ENCODE data around the gene CIT.

CIT gene

DNA sequence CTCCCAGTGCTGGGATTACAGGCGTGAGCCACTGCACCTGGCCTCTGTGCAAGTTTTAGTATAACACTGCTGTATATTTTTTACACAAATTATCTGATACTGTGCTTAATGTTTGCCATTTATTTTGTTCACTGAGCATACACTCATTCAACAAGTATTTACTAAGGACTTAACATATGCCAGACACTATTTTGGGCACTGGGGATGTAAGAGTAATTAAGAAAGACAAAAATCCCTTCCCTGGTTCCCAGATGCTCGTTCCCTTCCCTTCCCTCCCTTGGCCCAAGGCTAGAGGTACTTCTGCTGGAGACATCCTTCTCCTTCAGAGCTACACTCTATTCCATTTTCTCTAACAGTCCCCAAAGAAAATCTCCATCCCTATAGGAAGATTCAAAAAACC lies 12.5 kb downstream of the CIT start:
- in situ Hi-C loops (cut with MboI; ENCODE audit: low sequenced_read_pairs) = no loop called here

DNA sequence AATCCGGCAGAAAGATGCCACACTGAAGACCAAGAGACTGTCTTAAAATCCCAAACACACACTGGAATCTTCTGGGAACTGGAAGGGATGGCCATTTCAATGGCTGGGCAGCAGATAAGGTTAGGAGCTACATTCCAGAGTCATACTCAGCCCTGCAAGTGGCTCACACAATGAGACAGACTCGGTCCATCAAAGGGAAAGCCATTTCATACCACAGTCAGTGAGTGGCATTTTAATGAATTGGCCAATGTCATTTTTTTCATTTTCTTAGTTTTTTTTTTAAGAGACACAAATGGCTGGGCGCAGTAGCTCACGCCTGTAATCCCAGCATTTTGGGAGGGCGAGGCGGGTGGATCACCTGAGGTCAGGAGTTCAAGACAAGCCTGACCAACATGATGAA lies 17.9 kb downstream of the CIT start:
- in situ Hi-C loops (cut with MboI; ENCODE audit: low sequenced_read_pairs) = no loop called here

DNA sequence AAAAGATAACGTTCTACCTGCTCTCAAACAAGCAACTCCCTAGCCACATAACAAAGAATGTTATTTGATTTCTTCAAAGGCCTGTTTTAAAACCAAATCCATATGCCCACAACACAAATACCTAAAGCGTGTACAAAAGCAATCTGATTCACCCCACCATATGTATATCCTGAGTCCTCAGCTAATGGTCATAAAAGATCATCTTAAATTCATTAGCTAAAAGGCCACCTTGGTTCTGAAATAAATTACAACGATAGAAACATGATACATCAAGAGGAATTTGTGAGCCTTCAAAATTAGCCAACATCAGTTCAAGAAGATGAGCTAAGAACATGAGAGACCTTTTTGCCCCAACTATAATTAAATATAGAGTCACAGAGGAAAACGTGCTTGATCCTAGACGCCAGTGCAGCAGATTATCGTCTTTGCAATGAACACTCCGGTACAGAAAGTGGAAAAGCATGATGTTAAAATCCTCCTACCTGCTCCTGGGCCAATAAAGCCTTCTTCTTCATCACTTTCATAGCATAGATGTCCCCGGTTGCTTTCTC lies 20.0 kb downstream of the CIT start:
- in situ Hi-C loops (cut with MboI; ENCODE audit: low sequenced_read_pairs) = no loop called here

DNA sequence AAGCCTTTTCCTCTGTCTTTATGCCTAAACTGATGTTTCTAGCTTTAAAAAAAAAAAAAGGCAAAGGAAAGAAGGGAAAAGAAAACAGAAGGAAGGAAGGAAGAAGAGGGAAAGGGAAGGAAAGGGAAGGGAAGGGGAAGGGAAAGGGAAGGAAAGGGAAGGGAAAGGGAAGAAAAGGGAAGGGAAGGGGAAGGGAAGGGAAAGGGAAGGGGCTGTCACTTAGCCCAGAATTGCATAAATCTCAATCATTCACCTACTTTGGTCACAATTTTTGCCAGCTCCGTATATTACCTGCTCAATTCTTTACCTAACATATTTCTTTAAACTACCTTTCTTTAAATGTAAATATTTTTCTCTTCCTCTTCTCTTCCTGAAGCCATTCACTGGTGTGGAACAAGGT lies 26.8 kb downstream of the CIT start:
- in situ Hi-C loops (cut with MboI; ENCODE audit: low sequenced_read_pairs) = no loop called here

DNA sequence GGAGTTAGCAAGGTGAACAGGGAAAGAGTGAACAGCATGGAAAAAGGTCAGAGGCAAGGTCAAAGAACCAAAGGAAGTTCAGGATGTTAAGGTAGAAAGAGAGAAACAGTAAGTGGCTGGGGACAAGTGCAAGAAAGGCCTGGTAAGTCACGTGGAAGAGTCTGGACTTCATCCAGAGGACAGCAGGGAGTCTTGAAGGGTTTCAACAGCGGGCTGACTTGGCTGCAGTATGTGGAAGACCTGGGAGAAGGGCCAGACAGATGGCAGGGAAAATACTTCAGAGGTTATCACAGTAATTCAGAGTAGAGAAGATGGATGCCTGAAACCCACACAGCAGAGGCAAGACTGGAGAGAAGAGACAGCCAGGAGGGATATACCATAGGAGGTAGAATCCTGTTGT lies 34.0 kb downstream of the CIT start:
- in situ Hi-C loops (cut with MboI; ENCODE audit: low sequenced_read_pairs) = no loop called here

DNA sequence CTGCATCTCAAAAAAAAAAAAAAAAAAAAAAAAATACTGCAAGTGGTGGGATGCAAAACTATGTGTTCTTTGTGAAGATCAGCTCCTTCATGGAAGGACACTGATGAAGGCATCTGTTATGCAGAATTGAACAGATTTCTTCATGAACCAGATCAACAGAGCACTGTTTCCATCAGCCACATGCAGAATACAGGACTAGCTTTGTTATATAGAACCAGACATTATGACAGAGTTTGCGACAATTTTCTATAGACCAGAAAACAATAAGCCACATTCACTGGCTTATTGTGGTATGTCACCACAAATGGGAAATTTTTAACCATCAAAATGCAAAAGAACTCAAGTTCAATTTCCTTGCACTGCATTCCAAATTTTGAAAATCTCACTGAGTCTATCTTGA lies 34.7 kb downstream of the CIT start:
- in situ Hi-C loops (cut with MboI; ENCODE audit: low sequenced_read_pairs) = no loop called here

DNA sequence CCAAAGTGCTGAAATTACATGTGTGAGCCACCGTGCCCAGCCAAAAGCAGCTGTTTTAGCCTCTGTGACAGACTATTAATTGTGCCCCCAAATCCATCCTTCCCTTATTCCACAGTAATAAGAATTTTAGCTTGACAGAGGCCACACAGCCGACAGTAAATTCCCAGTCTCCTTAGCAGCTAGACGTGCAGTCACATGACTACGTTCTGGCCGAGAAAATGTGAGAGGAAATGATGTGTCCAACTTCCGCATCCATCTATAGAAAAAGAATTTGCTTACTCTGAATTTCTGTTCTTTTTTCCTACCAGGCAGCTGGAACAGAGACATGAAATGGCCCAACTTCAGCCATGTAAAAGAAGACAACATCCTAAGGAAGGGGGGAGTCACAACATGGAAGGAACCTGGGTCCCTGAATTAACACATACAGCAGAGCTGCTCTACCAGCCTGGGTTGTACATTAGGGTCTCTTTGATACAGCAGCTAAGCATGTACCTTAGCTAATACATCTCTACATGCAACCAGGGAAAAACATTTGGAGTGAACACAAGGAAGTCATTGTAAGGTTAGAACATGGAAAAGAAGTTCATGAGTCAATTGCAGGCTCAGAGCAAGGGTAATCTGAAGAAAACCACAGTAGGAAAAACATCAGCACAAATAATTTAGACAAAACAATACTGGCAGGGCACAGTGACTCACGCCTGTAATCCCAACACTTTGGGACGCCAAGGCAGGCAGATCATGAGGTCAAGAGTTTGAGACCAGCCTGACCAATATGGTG lies 35.5 kb downstream of the CIT start:
- in situ Hi-C loops (cut with MboI; ENCODE audit: low sequenced_read_pairs) = no loop called here

DNA sequence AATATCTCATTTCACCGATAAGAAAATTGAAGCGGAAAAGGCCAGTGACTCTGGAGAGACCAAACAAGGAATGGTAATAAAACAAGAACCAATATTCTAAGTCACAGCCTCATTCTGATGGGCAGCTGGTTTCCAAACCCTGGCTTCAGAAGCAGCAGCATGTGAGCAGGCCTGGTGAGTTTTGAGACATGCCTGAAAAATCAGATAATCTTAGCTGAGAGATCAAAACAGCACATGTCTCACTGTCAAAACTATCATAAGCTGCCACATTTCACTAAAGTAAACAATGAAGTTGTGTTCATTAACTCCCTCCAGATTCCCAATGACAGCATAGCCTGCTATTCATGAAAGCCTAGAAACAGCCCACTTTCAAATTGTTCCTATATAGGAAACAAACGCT lies 36.5 kb downstream of the CIT start:
- in situ Hi-C loops (cut with MboI; ENCODE audit: low sequenced_read_pairs) = no loop called here

DNA sequence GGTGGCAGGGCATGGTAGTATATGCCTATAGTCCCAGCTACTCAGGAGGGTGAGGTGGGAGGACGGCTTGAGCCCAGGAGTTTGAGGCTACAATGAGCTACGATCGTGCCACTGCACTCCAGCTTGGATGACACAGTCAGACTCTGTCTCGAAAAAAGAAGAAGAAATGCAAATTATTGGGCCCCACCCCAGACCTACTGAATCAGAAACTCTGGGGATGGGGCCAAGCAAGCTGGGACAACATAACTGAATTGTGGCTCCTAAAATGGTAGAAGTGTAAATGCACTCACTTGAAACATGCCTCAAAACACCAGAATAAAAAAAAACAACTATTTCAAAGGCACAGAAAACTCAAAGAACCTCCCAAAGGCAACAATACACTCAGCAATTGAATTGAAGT lies 37.0 kb downstream of the CIT start:
- in situ Hi-C loops (cut with MboI; ENCODE audit: low sequenced_read_pairs) = no loop called here

DNA sequence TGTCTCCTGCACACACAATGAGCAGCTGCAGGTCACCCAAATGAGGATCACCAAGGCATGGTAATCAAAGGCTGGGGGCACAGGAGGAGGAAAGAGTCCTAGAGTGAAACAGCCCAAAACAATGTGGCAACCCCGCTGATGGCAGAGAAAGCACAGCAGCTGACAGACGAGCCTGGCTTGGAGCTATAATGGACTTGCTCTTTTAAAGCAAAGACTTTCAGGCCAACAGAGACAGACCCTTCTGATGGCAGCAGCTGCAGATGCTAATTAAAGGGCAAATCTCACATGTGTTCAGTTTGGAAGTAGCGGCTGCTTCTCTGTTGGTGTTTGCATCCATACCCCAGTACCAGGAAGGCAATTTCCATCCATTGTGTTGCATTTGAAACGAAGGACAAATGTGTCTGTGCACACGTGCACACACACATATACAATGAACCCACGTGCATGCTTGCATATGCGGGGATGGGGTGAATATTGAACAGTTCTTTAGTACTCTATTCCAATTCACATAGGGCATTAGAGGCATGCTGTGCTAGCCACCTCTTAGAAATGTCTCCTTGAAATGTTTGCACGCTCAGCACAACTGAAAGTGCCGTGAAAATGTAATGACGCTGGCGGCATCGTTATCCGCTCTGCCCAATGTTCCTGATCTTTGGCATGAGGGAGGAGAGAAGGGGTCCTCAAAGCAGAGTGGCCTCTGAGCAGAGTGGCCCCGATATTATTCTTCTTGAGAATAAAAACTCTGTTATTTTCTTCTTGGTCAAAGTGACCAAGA lies 38.1 kb downstream of the CIT start:
- in situ Hi-C loops (cut with MboI; ENCODE audit: low sequenced_read_pairs) = no loop called here

DNA sequence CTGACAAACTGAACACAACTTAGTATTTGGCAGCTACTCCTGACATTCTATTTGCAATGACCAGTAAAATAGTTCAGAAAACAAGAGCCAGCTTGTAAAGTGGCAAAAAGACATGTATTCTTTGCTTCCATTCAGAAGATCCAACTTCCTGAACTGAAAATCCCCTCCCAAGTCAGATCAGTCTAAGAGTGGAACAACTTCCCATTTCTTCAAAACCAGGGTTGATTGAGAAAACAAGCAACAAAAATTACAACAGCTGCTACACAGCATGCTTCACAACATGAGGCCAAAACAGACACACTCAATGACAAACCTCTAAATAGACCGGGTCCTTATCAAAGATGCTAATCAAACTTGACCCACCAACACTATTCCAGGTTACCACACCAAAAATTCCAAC lies 40.3 kb downstream of the CIT start:
- in situ Hi-C loops (cut with MboI; ENCODE audit: low sequenced_read_pairs) = no loop called here

DNA sequence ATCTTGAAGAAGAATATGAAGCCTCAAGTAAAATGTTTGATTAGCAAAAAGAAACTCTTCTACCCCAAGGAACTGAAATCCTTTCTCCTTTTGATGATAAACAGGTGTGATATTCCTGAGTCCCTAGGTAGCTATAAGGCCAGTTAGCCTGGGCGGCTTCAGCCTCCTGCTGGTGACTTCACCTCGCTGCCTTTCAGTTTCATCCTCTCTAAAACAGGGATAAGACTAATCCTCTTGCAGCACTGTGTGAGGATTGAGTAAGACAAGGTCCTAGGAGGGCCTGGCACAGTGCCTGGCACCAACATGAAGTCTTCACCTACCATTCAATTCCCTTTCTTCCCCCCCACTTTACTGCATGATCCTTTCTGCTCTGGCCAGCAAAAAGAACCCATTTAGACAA lies 42.1 kb downstream of the CIT start:
- in situ Hi-C loops (cut with MboI; ENCODE audit: low sequenced_read_pairs) = no loop called here

DNA sequence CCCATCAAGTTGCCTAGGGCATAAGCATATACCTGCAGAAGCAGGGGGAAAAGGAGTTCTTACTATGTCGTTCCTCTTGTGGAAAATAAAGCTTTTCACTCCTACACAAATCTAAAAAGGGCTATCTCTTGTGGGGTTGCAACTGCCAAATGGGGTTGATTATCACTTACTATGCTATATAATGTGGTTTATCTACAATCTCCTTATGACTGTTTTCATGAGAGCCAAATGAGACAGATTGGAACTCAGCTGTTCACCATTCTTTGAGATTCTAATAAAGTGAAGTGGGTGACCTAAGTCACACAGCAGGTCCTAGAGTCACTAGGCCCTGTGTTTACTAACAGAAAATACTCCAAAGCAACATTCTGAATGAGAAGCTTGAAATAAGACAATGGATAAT lies 47.7 kb downstream of the CIT start:
- in situ Hi-C loops (cut with MboI; ENCODE audit: low sequenced_read_pairs) = no loop called here

DNA sequence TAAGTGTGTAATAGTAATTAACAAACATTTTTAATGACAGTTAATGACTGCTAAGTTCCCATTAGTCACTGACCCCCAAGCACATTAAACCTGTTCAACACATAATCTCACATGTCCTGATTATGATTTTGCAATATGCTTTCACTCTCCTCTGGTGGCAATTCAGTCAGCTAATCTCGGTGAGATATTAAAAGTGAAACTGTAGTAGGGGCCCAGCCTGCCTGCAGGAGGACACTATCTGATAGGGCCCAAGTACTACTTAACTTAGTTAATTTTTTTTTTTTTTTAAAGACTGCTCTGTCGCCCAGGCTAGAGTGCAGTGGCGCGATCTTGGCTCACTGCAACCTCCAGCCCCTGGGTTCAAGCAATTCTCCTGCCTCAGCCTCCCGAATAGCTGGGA lies 48.8 kb downstream of the CIT start:
- in situ Hi-C loops (cut with MboI; ENCODE audit: low sequenced_read_pairs) = no loop called here

DNA sequence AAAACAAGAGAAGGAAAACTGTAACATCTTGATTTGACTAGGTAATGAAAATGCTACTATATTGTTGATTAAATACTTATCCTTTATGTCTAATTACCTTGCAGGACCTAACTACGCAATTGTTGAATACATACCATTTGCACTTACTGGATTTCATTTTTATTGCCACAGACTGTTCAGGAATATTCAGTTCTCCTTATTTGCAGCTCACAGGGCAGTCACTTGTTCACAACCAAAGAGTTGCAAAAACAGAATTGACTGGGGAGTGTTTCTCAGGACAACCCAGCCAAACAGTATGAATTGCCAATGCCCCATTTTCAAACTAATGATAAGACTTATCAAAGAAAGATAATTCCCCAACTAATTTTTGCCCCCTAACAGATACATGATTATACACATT lies 49.4 kb downstream of the CIT start:
- in situ Hi-C loops (cut with MboI; ENCODE audit: low sequenced_read_pairs) = no loop called here

DNA sequence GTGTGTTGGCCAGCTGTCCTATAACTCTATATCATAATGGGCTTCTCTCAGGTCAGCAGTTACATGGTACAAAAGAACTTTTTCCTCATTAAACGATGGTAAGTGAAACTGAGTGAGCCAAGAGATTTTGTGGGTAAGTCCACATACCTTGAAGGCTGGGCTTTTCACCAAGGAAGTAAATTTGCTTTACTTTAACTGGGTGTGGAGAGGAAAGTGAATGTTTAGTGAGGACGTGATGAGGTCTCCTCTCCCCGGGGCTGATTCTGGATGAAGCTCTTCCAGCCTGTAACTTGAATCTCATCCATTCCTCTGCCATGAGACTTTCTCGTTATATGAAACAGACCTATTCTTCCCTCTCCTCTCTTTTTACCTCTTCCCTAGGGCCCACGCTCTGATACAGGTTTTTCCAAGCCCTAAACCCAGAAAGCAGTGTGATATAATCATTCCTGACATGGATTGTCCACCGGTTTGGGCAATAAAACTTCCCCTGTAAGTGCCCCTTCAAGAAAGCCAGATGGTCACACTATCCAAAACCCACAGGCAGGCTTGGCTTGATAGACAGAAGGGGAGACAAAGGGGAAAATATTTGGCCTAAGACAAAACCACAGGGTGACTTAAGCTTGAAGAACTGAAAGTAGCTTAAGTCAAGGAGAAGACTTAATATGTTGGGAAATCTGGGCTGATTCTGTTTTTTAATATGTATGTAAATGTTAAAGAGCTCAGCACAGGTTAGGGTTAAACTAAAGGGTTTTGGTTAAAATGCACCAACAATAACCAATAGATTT lies 50.3 kb downstream of the CIT start:
- in situ Hi-C loops (cut with MboI; ENCODE audit: low sequenced_read_pairs) = no loop called here

DNA sequence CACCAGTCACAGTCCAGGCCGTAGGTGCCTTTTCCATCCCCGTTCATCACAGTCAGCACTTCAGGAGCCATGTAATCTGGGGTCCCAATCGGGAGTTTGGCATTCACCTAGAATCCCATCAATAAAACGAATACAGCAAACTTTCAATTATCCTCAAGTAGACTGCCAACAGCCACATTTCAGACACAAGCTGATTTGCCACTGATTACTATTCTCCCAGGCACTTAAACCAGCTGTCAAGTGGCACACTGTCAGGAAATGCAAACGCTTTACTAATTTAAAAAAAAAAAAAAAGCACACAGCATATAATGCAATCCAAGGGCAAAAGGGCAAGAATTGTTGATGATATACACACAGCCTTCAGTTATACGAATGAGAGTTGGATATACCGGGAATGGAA lies 51.9 kb downstream of the CIT start:
- in situ Hi-C loops (cut with MboI; ENCODE audit: low sequenced_read_pairs) = no loop called here

DNA sequence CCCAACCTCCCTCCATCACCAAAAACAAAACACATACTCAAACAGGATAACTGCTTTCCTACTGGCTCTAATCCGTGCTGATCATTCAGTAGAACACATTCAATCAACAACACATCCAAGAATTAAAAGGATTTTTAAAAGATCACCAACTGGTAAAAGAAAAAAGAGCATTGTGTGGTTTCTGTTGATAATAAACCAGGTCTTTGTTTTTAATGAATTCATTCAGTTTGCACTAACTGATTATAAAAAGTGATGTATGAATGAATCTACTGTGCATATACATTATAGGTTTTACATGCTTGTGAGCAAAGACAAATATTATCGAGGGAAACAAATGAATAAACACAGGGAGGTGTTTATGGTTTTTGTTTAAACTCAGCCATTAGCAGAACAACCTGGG lies 55.1 kb downstream of the CIT start:
- in situ Hi-C loops (cut with MboI; ENCODE audit: low sequenced_read_pairs) = no loop called here

DNA sequence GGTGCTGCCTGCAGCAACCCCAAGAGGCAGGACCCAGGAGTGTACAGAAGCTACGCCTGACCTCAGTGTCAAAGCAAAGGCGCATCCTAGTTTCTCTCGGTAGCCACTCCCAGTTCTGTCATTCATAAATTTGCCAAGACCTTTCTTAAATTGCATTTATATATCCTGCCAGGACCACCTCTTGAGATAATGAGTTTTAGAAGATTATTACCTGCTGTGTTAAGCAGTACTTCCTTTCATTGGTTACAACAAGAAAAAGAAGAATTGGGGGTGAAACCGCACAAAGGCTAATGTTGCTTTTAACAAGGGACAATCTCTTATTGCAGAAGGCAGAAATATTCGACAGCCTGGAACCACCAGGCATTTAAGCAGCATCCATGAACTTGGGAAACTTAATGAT lies 57.8 kb downstream of the CIT start:
- in situ Hi-C loops (cut with MboI; ENCODE audit: low sequenced_read_pairs) = no loop called here

DNA sequence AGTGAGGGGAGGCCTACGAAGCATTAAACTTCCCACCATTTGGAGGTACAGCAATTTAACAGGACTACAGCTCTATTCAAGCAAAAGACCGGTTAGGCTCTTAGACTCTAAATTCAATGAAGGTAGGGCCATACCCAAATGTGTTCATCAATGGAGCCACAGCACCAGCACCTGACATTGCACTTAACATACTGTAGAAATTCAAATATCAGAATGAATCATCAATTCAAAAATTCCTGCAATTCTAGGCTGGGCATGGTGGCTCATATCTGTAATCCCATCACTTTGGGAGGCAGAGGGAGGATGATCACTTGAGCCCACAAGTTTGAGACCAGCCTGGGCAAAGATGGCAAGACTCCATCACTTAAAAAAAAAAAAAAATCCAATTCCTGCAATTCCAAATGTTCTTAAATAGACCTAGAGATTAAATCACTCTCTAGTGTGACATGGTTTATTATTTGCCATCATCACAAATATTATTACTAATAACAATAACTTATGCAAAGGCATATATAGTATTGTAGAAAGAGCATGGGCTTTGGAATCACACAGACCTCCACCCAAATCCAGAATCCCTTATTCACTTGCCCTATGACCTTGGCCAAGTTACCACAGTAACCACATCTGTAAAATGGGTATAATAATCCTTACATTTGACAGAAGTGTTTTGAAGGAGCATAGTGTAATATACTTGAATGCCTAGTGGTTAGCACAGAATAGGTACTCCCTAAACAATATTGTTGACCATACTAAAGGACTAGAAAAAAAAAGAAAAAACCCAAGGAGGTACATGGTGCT lies 59.4 kb downstream of the CIT start:
- in situ Hi-C loops (cut with MboI; ENCODE audit: low sequenced_read_pairs) = no loop called here

DNA sequence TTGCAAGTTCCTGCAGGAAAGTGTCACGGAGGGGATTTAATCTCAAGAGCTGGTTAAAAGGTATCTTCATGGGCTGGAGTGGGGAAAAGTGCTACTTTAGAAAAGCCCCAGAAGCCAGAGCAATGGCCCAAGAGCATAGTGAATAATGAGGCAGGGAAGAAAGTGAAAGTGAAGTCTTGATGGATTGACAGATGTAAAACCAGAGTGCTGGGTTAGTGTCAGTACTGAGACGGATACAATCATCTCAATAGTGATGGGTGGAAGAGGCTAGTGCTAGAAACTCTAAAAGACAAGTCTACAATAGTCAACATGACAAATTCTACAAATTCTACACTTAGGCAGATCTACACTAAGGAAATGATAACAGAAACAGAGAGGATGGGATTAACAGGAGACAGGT lies 68.1 kb downstream of the CIT start:
- in situ Hi-C loops (cut with MboI; ENCODE audit: low sequenced_read_pairs) = no loop called here

All from HL-60/S4 treated with retinoic acid at 250 ng/mL for 4 days and 3 days (cell line).